GM12878 (cell line): ENCODE measurements around the gene RND2. TPM values are rescaled to one million over a fixed set of nuclear protein-coding genes. Genes with fewer than 3 reads are reported as not detected.
A peak's percentile ranks its signal among the peaks of the same experiment; 100 is the strongest.

Experiments
- ATAC-seq: fragments of 200-7000 bp; cut with Tn5 transposase; 3 replicates; pipeline ENCODE4 v1.9.1; 2020; ENCODE audit warnings: mild to moderate bottlenecking, moderate library complexity
- BruUV-seq: library from RNA; stranded (reverse); fragments of 400-500 nt; replicated peaks from 2 replicates; lab custom pipeline; 2021; lab: Mats Ljungman, UMichigan
- CTCF ChIA-PET: fragments of 300-600 bp; sonication (Branson Sonifier 250); formaldehyde crosslinking; extraction: SDS; loops from one replicate; lab custom pipeline; 2021; ENCODE audit warnings: inconsistent platforms; lab: Yijun Ruan, JAX
- POLR2A ChIA-PET: fragments of 350-600 bp; formaldehyde crosslinking; extraction: SDS; loops from one replicate; lab custom pipeline; 2021; ENCODE audit warnings: inconsistent platforms; lab: Charles Lee
- RAD21 ChIA-PET: fragments of 300-600 bp; sonication (Branson Sonifier 250); formaldehyde crosslinking; loops from one replicate; lab custom pipeline; 2023; ENCODE audit warnings: antibody characterized with exemption; ENCODE audit not compliant: unreplicated experiment; lab: Charles Lee
- SMC1A ChIA-PET: fragments of 300-600 bp; sonication (Branson Sonifier 250); formaldehyde crosslinking; loops from one replicate; lab custom pipeline; 2023; ENCODE audit not compliant: unreplicated experiment, uncharacterized antibody; lab: Charles Lee
- DNase-seq: peaks from one replicate; pipeline ENCODE4 v3.0.0-alpha.2; 2011; ENCODE audit warnings: low read depth, low spot score
- FAIRE-seq: peaks from 3 replicates; lab custom pipeline; 2011; peaks lifted over from hg19 to GRCh38; lab: Jason Lieb, UNC
- H2AFZ ChIP-seq: 2 replicates; pipeline ENCODE4 v1.6.0; 2011; ENCODE audit warnings: low read depth, low read length, control low read depth; ENCODE audit not compliant: control insufficient read depth
- H3K27ac ChIP-seq: 2 replicates; pipeline ENCODE4 v1.5.1; 2011; ENCODE audit warnings: control low read depth; ENCODE audit not compliant: control insufficient read depth, insufficient read depth
- H3K27me3 ChIP-seq, 2 experiments: replicated peaks in 1 of 2; 2 replicates each; pipeline versions ENCODE4 v1.6.0 to v1.6.1; 2011; ENCODE audit warnings: low read length in 1 of 2; ENCODE audit not compliant: control insufficient read depth in 2 of 2, insufficient read depth in 2 of 2
- H3K36me3 ChIP-seq, 2 experiments: 2 replicates each; pipeline ENCODE4 v1.5.1; 2011; ENCODE audit warnings: low read length in 1 of 2; ENCODE audit not compliant: control insufficient read depth in 2 of 2, insufficient read depth in 2 of 2
- H3K4me1 ChIP-seq: 2 replicates; pipeline ENCODE4 v1.6.1; 2011; ENCODE audit warnings: mild to moderate bottlenecking, low read length, moderate library complexity, mixed read lengths; ENCODE audit not compliant: control insufficient read depth, insufficient read depth
- H3K4me2 ChIP-seq: 2 replicates; pipeline ENCODE4 v1.6.0; 2011; ENCODE audit warnings: control low read depth; ENCODE audit not compliant: control insufficient read depth, insufficient read depth
- H3K4me3 ChIP-seq: fragments of 200-600 bp; sonication (generic); 2 replicates; pipeline ENCODE4 v1.5.1; 2016
- H3K79me2 ChIP-seq: 2 replicates; pipeline ENCODE4 v1.6.0; 2011; ENCODE audit warnings: low read length; ENCODE audit not compliant: control insufficient read depth, insufficient read depth
- H3K9ac ChIP-seq: 2 replicates; pipeline ENCODE4 v1.8.0; 2011; ENCODE audit warnings: low read length, control low read depth, mixed read lengths; ENCODE audit not compliant: control insufficient read depth, insufficient read depth
- H3K9me3 ChIP-seq: replicated peaks from 3 replicates; pipeline ENCODE4 v1.5.1; 2011; ENCODE audit warnings: mild to moderate bottlenecking, low read length; ENCODE audit not compliant: control insufficient read depth, insufficient read depth
- H4K20me1 ChIP-seq: 2 replicates; pipeline ENCODE4 v1.6.0; 2011; ENCODE audit not compliant: control insufficient read depth, insufficient read depth
- ATF7 ChIP-seq: fragments of 450-650 bp; IDR thresholded peaks from 2 replicates; pipeline ENCODE4 v1.6.1; 2016; ENCODE audit warnings: low read depth, mild to moderate bottlenecking
- CEBPB ChIP-seq, 2 experiments: fragments of 150-350 bp in 1 of 2; IDR thresholded peaks; 2 replicates each; pipeline ENCODE4 v1.6.1; 2012 to 2014; ENCODE audit warnings: low read depth in 2 of 2, low read length in 2 of 2, borderline replicate concordance in 1 of 2, inconsistent platforms in 1 of 2
- CREB1 ChIP-seq: IDR thresholded peaks from 2 replicates; pipeline ENCODE4 v1.6.1; 2012; ENCODE audit warnings: low read depth, mild to moderate bottlenecking, inconsistent platforms
- CREM ChIP-seq: IDR thresholded peaks from 2 replicates; pipeline ENCODE4 v1.6.1; 2014; ENCODE audit warnings: antibody characterized with exemption, low read depth
- DPF2 ChIP-seq: fragments of 450-650 bp; IDR thresholded peaks from 2 replicates; pipeline ENCODE4 v1.6.1; 2017; ENCODE audit warnings: mild to moderate bottlenecking
- HDAC2 ChIP-seq: fragments of 200-600 bp; sonication (generic); IDR thresholded peaks from 2 replicates; pipeline ENCODE4 v1.6.1; 2017
- HDGF ChIP-seq: fragments of 450-650 bp; IDR thresholded peaks from 2 replicates; pipeline ENCODE4 v1.6.1; 2016; ENCODE audit warnings: antibody characterized with exemption
- PAX8 ChIP-seq: fragments of 450-650 bp; IDR thresholded peaks from 2 replicates; pipeline ENCODE4 v1.6.1; 2017; ENCODE audit warnings: mild to moderate bottlenecking, moderate library complexity
- POLR2AphosphoS5 ChIP-seq: IDR thresholded peaks from 2 replicates; pipeline ENCODE4 v1.6.1; 2011; ENCODE audit warnings: mild to moderate bottlenecking, low read length, inconsistent platforms
- SP1 ChIP-seq: IDR thresholded peaks from one replicate; pipeline ENCODE4 v1.6.1; 2011; ENCODE audit warnings: low read depth, low read length
- SRF ChIP-seq, 2 experiments: IDR thresholded peaks; 2 replicates each; pipeline ENCODE4 v1.6.1; 2011; ENCODE audit warnings: low read depth in 2 of 2, low read length in 2 of 2, mild to moderate bottlenecking in 1 of 2, moderate library complexity in 1 of 2
- TCF12 ChIP-seq: IDR thresholded peaks from 2 replicates; pipeline ENCODE4 v1.6.1; 2011; ENCODE audit warnings: low read depth, mild to moderate bottlenecking, low read length
- TCF3 ChIP-seq: IDR thresholded peaks from 2 replicates; pipeline ENCODE4 v1.6.1; 2012; ENCODE audit warnings: low read depth, mild to moderate bottlenecking, low read length, borderline replicate concordance; ENCODE audit not compliant: insufficient read depth
- ZNF622 ChIP-seq: fragments of 450-650 bp; IDR thresholded peaks from 2 replicates; pipeline ENCODE4 v1.6.1; 2017; ENCODE audit warnings: mild to moderate bottlenecking, inconsistent platforms
- ZSCAN29 ChIP-seq: fragments of 450-650 bp; IDR thresholded peaks from 2 replicates; pipeline ENCODE4 v1.6.1; 2017; ENCODE audit warnings: mild to moderate bottlenecking, moderate library complexity
- WGBS: methylation state at CpG from one replicate; pipeline ENCODE4 v1.1.6; 2016; ENCODE audit warnings: low lambda C conversion rate; ENCODE audit not compliant: insufficient replicate concordance, insufficient coverage; ENCODE audit errors: missing lambda C conversion rate; 5-methylcytosine and 5-hydroxymethylcytosine counted together
- in situ Hi-C: fragments of 300-500 bp; cut with MboI; formaldehyde crosslinking; loops from 9 replicates; pipeline ENCODE4 v1.14.3; 2018; ENCODE audit warnings: mixed read lengths
- intact Hi-C: fragments of 100-400 bp; cut with micrococcal nuclease; formaldehyde crosslinking; loops from one replicate; pipeline ENCODE4 v1.14.2; 2022; ENCODE audit not compliant: unreplicated experiment
- polyA plus RNA-seq, 11 experiments: library from polyadenylated mRNA; depleted of rRNA in 4 of 11; unstranded in 6 of 11; stranded (reverse) in 5 of 11; fragments of >200 nt; fragmentation: Nextera tagmentation in 4 of 11; fragmentation: Illumina TruSeq in 1 of 11; extraction: Ambion mirVana in 4 of 11; extraction: Trizol in 1 of 11; gene quantifications; 1 replicate in 1 of 11; 2 replicates in 10 of 11; pipeline versions ENCODE4 v1.2.1 to v1.2.3, GENCODE V29; 2011 to 2016; ENCODE audit warnings: inconsistent platforms in 2 of 11, missing spikeins in 2 of 11, low read depth in 1 of 11
- total RNA-seq, 4 experiments: library from RNA; depleted of rRNA in 3 of 4; stranded (reverse); fragments of >200 nt in 3 of 4; fragmentation: Illumina TruSeq in 1 of 4; extraction: Trizol in 1 of 4; gene quantifications; 2 replicates each; pipeline versions ENCODE4 v1.2.1 to v1.2.3, GENCODE V29; 2013 to 2021
- TF ChIP-seq, protein P1 (sequence below): fragments of 450-650 bp; IDR thresholded peaks from 2 replicates; pipeline ENCODE4 v1.6.1; 2017; ENCODE audit warnings: low read depth, mild to moderate bottlenecking, moderate library complexity
- TF ChIP-seq, protein P2 (sequence below): fragments of 450-650 bp; IDR thresholded peaks from 2 replicates; pipeline ENCODE4 v1.6.1; 2017; ENCODE audit warnings: mild to moderate bottlenecking, moderate library complexity
- TF ChIP-seq, protein P3 (sequence below): fragments of 450-650 bp; conservative IDR thresholded peaks from 2 replicates; pipeline ENCODE4 v1.6.1; 2017; ENCODE audit warnings: mild to moderate bottlenecking, moderate library complexity

RND2 gene
- total and polyA plus RNA-seq, 10 of the 15 experiments (the other 5 are each of a cell fraction or from before 2014, with no cell fraction given), result 0.01 to 0.05 (median 0.03) TPM; not detected in 6

DNA sequence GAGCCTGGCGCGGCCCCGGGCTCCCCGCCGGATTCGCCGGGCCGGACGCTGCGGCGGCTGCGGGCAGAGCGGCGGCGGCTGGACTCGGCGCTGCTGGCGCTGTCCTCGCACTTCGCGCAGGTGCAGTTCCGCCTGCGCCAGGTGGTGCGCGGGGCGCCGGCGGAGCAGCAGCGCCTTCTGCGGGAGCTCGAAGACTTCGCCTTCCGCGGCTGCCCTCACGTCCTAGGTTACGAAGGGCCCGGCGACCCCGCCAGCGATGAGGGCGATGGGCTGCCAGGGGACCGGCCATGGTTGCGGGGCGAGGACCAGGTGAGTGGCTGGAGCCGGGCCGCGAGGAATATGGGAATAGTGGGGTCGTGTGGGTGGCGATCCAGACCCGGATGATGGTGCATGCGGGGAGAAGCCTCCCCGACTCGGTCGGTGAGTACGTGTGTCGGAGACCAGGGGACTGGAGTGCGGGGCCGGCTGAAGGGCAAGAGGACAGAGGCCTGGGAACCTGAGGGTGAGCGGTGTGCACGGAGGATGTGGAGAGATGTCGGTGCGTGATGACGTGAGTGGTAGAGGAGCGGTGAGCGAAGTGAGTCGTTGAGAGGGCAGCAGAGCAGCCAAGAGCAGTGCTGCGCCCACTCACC is 44.1 kb upstream of the RND2 start:
- FAIRE-seq, result no peak
- in situ Hi-C loops, result no loop called here
- POLR2A ChIA-PET, result interaction anchor here (0.6 to 2.2 kb wide), 2 partner anchors 13 to 17 kb away, joined by 3 to 11 read pairs; partner anchors contain the start of gene RPL27
- TF ChIP-seq SRF (IDR thresholded peaks at IDR 0.05; ENCODE audit: low read depth in 2 of 2, low read length in 2 of 2) (peak in 1 of 2 experiments; percentile 1; a peak in 1 of 4 replicates), CREB1 (peak; percentile 82), ZNF622 (no peak), DPF2 (0 out of 2 replicates have a peak, but pooled peaks have one; percentile 18), TCF3 (peak; percentile 90), ATF7 (peak; percentile 67), SP1 (no peak), CREM (peak; percentile 81), TCF12 (peak; percentile 90), ZSCAN29 (peak; percentile 83), PAX8 (no peak), POLR2AphosphoS5 (peak; percentile 65; the same call in 1 of the 2 replicates), CEBPB (IDR thresholded peaks at IDR 0.05; ENCODE audit: borderline replicate concordance in 1 of 2, low read depth in 2 of 2, low read length in 2 of 2) (no peak), HDAC2 (no peak), HDGF (peak; percentile 95)
- TF ChIP-seq, protein P1, sequence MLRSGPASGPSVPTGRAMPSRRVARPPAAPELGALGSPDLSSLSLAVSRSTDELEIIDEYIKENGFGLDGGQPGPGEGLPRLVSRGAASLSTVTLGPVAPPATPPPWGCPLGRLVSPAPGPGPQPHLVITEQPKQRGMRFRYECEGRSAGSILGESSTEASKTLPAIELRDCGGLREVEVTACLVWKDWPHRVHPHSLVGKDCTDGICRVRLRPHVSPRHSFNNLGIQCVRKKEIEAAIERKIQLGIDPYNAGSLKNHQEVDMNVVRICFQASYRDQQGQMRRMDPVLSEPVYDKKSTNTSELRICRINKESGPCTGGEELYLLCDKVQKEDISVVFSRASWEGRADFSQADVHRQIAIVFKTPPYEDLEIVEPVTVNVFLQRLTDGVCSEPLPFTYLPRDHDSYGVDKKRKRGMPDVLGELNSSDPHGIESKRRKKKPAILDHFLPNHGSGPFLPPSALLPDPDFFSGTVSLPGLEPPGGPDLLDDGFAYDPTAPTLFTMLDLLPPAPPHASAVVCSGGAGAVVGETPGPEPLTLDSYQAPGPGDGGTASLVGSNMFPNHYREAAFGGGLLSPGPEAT, result no peak
- TF ChIP-seq, protein P2, sequence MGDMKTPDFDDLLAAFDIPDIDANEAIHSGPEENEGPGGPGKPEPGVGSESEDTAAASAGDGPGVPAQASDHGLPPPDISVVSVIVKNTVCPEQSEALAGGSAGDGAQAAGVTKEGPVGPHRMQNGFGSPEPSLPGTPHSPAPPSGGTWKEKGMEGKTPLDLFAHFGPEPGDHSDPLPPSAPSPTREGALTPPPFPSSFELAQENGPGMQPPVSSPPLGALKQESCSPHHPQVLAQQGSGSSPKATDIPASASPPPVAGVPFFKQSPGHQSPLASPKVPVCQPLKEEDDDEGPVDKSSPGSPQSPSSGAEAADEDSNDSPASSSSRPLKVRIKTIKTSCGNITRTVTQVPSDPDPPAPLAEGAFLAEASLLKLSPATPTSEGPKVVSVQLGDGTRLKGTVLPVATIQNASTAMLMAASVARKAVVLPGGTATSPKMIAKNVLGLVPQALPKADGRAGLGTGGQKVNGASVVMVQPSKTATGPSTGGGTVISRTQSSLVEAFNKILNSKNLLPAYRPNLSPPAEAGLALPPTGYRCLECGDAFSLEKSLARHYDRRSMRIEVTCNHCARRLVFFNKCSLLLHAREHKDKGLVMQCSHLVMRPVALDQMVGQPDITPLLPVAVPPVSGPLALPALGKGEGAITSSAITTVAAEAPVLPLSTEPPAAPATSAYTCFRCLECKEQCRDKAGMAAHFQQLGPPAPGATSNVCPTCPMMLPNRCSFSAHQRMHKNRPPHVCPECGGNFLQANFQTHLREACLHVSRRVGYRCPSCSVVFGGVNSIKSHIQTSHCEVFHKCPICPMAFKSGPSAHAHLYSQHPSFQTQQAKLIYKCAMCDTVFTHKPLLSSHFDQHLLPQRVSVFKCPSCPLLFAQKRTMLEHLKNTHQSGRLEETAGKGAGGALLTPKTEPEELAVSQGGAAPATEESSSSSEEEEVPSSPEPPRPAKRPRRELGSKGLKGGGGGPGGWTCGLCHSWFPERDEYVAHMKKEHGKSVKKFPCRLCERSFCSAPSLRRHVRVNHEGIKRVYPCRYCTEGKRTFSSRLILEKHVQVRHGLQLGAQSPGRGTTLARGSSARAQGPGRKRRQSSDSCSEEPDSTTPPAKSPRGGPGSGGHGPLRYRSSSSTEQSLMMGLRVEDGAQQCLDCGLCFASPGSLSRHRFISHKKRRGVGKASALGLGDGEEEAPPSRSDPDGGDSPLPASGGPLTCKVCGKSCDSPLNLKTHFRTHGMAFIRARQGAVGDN, result peak; percentile 13; the same call in 1 of the 2 replicates
- TF ChIP-seq, protein P3, sequence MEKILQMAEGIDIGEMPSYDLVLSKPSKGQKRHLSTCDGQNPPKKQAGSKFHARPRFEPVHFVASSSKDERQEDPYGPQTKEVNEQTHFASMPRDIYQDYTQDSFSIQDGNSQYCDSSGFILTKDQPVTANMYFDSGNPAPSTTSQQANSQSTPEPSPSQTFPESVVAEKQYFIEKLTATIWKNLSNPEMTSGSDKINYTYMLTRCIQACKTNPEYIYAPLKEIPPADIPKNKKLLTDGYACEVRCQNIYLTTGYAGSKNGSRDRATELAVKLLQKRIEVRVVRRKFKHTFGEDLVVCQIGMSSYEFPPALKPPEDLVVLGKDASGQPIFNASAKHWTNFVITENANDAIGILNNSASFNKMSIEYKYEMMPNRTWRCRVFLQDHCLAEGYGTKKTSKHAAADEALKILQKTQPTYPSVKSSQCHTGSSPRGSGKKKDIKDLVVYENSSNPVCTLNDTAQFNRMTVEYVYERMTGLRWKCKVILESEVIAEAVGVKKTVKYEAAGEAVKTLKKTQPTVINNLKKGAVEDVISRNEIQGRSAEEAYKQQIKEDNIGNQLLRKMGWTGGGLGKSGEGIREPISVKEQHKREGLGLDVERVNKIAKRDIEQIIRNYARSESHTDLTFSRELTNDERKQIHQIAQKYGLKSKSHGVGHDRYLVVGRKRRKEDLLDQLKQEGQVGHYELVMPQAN, result no peak; the same call in 1 of the 2 replicates

More for the DNA sequence above, 44.1 kb upstream of the RND2 start:
- ChIA-PET CTCF (interaction anchor here (1.7 to 4.6 kb wide), 2 partner anchors 17 to 160 kb away, joined by 4 to 23 read pairs; partner anchors contain the start of gene RPL27), RAD21 (no interaction called here), SMC1A (interaction anchor here (1.4 kb wide), 1 partner anchor 17 kb away, joined by 6 read pairs; the partner anchor contains the start of gene RPL27)
- Histone ChIP-seq H4K20me1 (no peaks in the 10 kb centered on the region), H2AFZ (peak overlapping the region; percentile 98), H3K27me3 (no peaks in the 10 kb centered on the region), H3K79me2 (peaks cover 34% of the 10 kb centered on the region), H3K9ac (peak overlapping the region; percentile 82), H3K36me3 (no peaks in the 10 kb centered on the region), H3K4me3 (peak overlapping the region; percentile 94), H3K4me2 (peak overlapping the region; percentile 99), H3K9me3 (no peaks in the 10 kb centered on the region), H3K27ac (peak overlapping the region; percentile 85), H3K4me1 (peaks cover 16% of the 10 kb centered on the region)
- ATAC-seq (peak; percentile 75), DNase-seq (peak; percentile 24)
- TSS peak; percentile 83 for BruUV-seq
- 1% methylated on average over 58 of the region's 67 CpGs for whole genome bisulfite sequencing
- intact Hi-C loops, result loop anchor here (1.0 kb wide), 1 partner anchor 17 kb away; the partner anchor contains the start of gene RPL27
